Heart left ventricle (tissue), 13 donors: ENCODE results near the gene MPC2.

Experiments
- CTCF ChIP-seq, 12 donors: fragments of 200-600 bp; sonication (generic) in 4 of 12; IDR thresholded peaks; one replicate each; pipeline versions ENCODE4 v1.5.0 to v1.8.0; 2018 to 2022; ENCODE audit warnings: antibody characterized with exemption in 12 of 12, mild to moderate bottlenecking in 5 of 12
- POLR2A ChIP-seq, 2 donors: fragments of 450-650 bp; IDR thresholded peaks; one replicate each; pipeline ENCODE4 v1.6.1; 2017; ENCODE audit warnings: antibody characterized with exemption in 2 of 2, mild to moderate bottlenecking in 2 of 2, moderate library complexity in 2 of 2
- donor health status: ischemic (EF 13 %, LVEDD 7.1; RV severe dilation, severe dysfunction).
- donor health status: DM: no; HTN: yes; CAD: no.
- donor health status: DM: no; HTN: no; CAD: no.
- donor health status: ischemic (EF 25% LVEDD 6.9; RV normal size, moderate dysfunction).
- donor health status: ischemic (EF 25% LVEDD 5.7; RV mildly dilated, moderate dysfunction).
- donor health status: ischemic (EF 35%, LVEDD 5.7; RV mildly dilated, moderate dysfunction).
- donor health status: nonischemic (EF 11% LVEDD 7.7; RV severe dilation, severe dysfunction).
- donor health status: DM: yes; HTN: yes; CAD: no.
- donor health status: PGD.
- donor health status: ischemic (EF 29% LVEDD 5.4; RV normal size, mild dysfunction).
- donor health status: nonischemic (EF 23%, LVEDD 6.1; RV moderate dilation, normal function).

GRCh38 chr1:167929725-167930124 lies 7.1 kb downstream of the MPC2 start:
- TF ChIP-seq CTCF (IDR thresholded peaks at IDR 0.05) (no peak), POLR2A (IDR thresholded peaks at IDR 0.05) (no peak)
